GM19395 (cell line): ENCODE data around the gene VTI1A.
A peak's percentile ranks its signal among the peaks of the same experiment; 100 is the strongest.

Experiments used
- ATAC-seq: cut with Tn5 transposase; IDR thresholded peaks from one replicate; pipeline ENCODE4 v1.9.1; 2021; ENCODE audit warnings: mild to moderate bottlenecking, moderate library complexity; ENCODE audit not compliant: unreplicated experiment

VTI1A gene

DNA sequence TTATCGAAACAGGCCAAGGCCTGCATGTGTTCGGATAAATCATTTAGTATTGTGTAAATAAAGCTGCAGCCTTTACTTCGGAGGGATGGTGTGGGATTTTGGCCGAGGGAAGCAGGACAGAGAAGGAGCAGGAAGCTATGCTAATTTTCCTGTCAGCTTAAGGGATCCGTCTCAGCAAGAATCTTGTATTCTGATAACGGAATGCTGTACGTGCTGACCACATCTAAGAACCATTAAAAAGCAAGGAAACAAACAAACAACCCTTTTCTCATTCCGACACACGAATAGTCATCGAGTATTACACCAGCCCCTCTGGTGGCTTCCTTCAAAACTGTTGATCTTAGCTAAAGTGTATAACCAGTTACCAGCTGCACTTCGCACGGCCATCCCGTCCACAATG, 369.9 kb downstream of the VTI1A start:
- ATAC-seq: no peak

DNA sequence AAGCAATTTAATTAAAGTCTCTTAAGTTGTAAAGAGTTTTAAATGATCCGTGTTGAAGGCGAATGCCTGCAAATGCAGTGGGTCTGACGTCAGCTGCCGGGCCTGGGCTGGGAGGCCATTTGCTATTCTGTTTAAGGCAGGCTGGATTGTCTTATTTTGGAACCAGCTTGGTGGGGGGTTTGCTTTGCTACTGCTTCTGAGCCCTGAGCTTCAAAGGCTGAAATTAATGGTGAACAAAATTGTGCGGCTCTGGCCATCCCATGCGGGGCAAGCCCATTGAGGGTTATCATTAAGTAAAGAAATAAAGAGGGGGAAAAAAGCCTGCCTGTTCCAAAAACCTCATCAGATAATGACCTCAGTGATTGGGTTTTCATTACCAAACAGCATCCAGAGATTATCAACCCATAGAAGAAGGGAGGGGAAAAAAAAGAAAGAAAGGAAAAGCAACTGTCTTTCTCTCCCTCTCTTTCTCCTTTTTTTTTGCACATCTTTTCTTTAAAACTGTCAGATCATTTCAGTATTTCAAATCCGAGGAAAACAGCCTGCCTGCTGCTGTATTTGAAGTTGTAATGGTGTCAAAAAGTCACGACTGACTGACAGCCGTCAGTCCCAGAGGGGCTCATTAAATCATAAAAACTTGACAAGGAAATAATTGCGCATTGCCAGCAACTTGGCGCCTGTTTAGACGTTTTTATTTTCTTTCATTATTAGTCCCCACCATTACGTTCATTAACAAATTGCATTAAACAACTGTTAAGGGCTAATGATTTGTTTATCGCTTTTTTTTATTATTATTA, 371.2 kb downstream of the VTI1A start:
- no peak for ATAC-seq

DNA sequence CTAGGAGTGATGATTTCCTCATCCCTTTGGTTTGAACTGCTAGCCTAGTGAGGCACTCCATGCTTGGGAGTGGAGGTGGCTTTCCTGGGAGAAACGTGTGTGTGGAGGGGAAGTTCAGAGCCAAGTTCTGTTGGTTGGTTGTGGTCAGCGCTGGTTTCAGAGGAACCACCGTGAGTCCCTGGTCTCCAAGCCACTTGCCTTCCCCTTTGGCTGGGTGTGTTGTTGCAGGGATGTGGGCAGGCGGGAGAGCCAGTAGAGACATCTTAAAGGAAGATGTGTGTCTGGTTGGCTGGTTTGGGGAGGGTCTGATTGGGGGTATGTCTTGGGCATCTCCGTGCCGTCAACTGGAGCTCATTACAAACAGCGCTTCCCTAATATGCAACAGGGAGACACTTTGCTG, 372.2 kb downstream of the VTI1A start:
- ATAC-seq: no peak

DNA sequence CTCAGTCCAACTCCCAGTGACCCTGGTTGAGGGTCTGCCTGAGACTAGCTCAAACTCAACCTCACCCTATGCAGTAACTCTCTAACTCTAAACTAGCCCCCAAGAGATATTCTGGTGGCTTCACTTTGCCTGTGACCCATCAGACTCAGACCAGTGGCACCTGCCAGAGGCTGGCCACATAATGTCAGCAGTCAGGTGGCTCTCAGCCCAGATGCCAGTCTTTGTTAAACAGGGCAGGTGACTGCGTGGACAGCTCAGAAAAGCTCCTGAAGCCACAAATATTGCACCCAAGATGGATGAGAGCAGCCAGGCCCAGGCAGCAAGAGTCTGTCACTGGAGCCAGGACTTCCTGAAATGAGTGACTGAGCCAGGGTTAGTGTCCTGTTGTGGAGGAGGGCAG, 373.3 kb downstream of the VTI1A start:
- ATAC-seq: no peak

DNA sequence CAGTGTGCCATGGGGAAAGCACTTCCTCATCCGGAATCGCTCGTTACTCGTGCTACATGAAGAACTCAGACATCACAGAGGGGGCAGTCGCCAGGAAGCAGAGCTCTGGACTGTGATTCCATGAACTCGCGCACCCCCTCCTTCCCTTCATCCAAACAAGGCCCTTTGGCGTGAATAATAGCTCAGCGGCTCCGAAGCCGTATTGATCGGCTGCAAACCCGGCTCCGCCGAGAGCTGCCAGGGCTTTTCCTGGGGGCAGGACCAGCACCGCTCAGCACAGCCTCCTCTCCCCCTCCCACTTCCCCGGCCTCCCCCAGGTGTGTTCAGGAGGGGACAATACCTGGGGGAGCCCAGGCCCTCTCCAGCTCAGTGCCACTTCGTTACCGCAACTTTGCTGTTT, 374.0 kb downstream of the VTI1A start:
- no peak for ATAC-seq

DNA sequence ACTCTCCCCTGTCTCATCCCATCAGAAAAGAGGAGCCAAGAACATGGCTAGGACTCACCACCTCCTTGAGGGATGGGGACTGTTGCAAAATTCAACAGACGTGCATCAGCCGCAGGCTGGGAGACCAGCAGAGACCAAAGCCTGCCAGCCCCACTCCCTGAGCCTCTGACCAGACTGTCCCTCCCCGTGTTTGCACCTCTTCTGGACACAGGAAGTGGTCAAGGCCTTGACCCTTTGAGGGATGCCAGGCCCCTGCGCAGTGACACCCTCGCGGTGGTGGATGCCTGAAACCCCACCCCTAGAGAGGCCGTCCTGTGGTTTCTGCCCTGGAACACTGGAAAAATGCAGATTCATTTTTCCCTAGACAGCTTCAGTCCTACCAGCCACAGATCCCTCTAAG, 374.6 kb downstream of the VTI1A start:
- ATAC-seq: no peak

DNA sequence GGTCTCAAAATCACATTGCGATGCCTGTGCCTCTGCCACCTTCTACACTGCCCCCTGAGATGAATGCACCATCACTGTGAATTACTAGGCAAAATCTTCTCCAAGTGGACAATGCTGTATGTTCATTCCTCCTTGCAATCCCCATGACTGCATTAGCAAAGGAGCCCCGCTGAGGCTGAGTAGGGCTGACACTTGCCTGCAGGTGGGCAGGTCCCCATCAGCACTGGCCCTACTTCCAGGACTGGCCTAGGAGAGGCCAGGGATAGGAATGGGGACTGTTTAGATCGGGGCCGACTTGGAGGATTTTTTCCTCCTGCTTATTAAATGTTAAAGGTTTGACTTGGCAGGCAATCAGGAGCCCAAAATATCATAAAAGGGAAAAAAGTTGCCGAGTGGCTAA, 376.0 kb downstream of the VTI1A start:
- ATAC-seq: no peak

DNA sequence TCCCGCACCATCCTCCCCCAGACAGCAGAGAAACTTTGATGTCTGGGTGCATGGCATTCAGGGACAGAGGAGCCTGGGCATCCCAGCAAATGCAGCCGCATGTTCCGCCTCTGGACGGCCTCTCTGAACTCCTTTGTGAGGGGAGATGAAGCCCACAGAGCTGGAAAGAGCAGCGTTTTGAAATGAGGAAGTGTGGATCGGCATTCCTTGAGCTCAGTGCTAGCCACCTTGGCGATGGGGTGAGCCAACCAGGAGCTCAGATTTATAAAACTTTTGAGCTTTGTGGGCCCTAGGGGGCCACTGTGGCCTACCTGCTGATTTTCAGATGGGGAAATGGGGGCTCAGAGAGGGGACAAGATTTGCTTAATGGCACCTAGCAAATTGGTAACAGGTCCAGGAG, 376.6 kb downstream of the VTI1A start:
- ATAC-seq: no peak

DNA sequence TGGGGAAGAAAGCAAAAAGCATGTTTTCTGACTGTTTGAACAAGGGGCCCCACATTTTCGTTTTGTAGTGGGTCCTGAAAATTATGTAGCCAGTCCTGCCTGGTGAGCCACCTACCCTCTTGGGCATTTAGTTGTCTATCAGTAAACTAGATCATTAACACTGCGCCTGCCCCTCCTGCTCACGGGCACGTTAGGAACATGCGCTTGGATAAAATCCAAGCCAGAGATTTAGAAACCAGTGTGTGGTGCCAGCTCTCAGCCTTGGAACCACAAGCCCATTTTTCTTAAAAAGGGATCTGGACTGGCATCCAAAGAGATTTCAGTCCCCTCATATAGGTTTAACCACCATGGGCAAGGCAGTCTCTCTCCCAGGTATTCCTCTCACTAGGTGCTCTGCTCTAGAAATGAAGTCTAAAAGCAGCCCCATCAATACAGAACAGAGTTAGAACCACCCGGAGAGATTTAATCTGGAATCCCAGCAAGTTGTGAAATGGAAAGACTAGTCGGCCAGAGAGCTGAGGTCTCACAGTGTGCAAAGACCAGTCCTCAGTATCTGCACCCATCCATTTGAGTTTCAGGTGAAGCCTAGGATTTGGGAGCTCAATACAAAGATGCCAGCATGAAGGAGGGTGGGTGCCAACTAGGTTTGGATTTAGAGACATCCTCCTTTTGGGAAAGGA, 379.1 kb downstream of the VTI1A start:
- ATAC-seq: no peak

DNA sequence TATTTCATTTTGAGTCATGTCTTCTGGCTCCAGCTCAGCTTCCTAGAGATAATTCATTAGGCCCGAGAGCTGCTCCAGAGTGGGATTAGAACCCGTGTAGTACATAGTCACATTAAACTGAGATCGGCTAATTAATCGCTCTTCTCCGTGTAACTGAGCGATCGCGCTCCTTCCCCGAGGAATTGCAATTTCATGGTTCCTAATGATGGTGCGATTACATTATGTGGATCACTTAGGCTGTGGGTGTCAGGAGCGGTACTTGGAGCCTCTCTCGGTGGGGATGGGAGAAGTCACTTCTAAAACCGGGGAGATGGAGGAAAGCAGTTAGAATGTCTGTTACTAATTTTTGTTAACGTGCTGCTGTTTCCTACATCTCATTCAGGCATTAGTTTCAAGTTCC, 380.1 kb downstream of the VTI1A start:
- ATAC-seq: no peak

DNA sequence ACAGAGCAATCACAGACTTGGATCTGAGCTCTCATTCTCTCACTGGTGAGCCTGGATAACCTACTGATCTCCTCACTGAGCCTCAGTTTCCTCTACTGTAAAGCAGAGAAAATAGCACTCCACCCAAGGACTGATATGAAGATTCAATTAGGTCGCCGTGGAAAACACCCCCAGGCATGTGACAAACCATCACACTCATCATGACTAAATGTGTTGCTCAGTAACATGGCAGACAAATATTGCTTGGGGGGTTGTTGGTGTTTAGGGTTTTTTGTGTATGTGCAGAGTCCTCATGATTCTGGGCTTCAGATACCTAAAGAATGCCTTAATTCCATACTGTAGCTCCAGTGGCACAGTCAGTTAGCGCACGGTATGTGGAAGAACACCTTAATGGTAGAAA, 380.9 kb downstream of the VTI1A start:
- no peak for ATAC-seq

DNA sequence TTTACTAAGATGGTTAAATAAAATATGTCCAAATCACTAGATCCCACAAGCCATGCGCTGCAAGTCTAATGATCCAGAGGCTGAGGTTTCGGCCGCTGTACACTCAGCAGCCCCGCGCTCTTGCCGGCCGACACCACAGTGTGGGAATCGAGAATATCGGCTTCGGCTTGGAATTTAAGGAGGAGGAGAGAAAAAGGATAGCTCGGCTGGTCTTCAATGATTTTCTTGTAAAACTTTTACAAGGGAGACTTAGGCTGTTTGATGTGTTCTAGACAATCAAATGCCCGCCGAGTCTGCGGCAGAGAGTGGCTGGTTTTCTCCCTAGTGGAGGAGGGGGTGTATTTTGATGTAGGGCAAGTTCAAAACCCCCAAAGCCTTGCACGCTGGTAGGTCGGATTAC, 384.8 kb downstream of the VTI1A start:
- ATAC-seq: no peak

DNA sequence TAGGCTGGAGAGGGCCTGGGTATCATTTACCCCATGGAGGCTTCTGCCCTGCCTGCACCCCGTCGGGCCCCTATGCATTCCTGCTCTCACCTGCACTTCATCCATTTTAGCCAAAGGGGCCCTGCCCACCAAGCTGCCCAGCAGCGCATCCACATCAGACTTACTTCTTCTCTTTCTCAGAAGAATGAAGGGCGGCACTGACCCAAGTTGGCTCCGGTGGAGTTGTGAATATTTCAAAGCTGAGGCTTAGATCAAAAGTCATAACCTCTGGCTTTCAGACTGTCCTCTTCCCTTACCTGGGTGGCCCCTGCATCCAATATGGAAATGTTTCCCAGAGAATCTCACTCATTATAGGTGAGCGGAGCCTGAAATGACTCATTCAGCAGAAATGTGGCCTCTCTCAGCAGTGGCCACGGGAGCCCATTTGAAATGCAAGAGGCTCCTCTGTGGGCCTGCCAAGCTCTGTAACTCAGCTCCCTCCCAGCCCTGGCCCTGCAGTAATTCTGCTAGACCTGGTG, 385.4 kb downstream of the VTI1A start:
- ATAC-seq: no peak

DNA sequence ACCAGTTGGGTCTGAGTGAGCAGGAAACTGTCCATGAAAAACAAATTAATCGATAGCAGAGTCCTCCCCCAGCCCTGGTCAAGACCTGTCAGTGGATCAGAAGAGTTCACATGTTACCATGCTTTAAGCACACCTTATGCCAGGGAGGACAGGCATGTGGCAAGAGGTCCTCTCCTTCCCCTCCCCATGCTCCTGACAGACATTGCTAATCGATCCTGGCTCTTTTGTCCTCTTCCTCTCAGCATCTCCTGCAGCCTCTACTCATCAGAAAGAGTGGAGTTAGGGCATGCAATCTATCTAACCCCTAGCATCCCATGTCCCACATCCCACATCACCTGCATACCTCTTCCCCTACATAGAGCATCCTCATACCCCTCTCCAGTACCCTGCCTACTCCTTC, 385.9 kb downstream of the VTI1A start:
- ATAC-seq: no peak

DNA sequence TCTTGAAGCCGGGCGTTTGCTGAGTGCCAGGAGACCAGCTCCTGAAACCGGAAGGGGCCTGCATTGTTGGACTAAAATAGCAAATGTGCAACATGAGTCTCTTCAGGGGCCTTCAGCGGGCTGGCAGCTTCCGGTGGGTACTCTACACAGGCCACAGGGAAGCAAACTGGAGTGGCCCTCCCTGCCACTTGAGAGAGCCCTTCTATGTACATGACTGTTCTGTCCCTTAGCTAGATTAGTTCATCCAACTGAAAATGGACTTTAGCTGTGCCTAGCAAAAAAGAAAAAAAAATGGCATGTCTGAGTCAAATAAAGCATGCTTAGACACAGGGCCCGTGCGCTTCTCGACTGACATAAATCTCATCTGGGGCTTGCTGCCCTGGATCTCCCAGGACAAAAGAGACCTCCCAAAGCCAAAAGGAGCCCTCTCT, 387.8 kb downstream of the VTI1A start:
- ATAC-seq: peak; percentile 58

DNA sequence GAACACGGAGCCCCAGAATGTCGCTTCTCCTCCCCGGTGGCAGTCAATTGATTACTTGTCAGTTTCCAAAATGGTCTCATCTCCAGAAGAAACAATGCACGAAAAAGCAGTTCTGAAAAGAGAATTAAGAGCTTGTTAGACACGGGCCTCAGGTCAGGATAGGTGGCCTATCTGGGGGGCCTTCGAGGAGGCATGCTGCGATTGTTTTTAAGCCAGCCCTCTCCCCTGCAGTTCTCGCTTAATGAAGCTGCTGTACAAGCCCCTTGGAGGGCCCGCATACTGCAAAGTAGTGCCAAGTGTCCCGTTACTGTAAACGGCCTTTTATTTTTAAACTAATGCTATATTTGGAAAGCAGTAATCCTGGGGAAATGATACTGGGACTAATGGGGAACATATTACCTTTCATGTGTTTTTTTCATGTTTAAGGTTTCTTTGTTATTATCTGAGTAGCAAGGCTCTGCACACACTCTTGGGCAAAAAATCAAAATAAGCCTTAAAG, 388.3 kb downstream of the VTI1A start:
- no peak for ATAC-seq

DNA sequence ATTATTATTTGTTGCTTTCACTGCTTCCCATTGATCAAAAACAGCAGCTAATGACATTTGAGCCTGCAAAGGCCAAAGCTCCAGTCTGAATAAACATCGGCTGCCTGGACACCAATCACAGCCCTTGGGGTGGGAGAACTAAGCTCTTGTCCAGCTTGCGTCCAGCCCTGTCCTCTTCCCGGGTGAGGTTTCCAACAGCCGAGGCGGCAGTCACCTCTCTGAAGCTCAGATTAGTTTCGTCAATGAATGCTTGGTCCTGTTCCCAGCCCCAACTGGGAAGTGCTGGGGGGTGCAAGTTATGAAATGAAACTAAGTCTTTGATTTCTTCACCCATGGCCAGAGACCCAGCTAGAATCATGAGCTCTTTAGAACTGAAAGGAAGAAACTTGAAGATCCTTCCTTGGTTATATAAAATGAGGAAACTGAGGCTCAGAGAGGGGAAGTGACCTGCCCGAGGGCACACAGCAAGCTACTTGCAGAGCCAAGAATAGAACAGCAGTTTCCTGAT, 389.0 kb downstream of the VTI1A start:
- no peak for ATAC-seq

DNA sequence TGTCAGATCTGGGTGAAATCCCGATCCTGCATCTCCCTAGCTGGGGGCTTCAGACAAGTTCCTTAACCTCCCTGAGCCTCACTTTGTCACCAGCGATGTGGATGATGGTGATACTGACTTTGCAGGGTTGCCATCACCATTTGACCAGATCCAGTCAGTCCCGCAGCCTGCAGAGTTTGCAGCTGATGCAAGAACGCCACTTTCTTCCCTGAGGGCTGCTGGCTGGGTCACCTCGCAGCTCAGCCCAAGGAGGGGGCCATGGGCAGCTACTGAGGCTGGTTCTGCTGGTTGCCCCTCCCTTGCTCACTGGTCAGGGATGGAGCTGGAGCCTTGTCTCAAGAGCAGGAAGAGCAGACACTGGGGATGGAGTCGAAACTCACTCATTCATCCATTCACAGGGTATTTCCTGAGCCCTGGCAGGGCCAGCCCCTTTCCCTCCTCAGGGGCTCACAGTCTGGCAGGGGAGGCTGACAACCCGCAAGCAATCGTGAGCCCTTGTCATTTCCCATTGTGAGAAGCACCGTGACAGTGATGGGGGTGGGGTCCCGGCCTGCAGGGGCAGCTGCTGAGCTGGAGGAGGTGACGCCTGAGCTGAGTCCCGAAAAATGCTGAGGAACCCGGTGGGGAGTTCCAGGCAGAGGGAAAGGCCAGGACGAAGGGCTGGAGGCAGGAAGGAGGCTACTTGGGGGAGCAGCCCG, 391.9 kb downstream of the VTI1A start:
- ATAC-seq: no peak

DNA sequence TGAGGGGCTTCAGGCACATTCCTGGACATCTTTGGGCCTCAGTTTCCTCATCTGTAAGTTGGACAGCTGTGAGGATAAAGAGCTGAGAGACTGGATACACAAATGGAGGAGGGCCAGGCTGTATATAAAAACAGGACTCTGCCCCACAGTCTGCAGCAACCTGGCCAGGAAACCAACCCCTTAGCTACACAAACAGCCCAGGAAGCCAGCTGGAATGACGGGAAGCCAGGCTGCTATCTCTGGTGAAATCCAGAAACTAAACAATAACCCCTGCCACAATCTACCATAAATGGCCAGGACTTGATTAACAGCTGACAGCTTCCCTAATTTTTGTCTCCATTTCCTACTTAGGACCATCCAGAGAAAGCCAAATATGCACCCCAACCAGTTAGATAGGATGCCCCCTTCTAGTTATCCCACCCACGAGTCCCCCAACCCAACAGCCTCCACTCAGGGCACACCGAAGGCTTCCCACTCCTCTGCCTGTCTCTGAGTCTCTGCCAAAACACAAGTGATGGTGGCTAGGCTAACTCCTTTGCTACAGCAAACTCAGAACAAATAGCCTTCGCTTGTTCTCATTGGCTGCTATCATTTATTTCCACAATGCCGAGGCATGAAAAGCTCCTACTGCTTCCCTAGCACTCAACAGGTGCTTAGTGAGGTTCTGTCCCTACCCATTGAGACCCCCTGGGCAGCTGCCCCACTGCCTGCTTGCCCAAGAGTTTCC, 393.1 kb downstream of the VTI1A start:
- no peak for ATAC-seq

DNA sequence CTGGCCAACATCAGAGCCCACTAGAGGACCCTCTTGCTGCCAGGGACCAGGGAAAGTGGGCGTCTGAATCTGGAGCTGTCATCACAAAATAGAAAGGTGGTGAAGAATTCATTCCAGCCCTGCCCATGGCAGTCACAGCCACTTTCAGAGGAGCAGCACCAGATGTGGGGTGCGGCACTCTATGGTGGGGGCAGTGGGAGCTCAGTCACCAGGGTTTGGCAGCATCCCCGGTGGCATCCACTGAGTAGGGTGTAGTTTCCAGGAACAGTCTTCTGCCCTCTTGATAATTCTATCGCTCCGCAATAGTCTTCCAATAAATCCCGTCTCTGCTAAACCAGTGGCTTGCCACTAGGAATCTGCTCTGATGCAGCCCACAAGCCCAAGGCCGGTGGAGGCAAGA, 394.5 kb downstream of the VTI1A start:
- no peak for ATAC-seq
